Measurements from ENCODE around the gene MEIS3. TPM values are rescaled to one million over a fixed set of nuclear protein-coding genes. Genes with fewer than 3 reads are reported as not detected.

The MEIS3 gene
- polyA plus RNA-seq, 1 donor, result 6.3 TPM

DNA sequence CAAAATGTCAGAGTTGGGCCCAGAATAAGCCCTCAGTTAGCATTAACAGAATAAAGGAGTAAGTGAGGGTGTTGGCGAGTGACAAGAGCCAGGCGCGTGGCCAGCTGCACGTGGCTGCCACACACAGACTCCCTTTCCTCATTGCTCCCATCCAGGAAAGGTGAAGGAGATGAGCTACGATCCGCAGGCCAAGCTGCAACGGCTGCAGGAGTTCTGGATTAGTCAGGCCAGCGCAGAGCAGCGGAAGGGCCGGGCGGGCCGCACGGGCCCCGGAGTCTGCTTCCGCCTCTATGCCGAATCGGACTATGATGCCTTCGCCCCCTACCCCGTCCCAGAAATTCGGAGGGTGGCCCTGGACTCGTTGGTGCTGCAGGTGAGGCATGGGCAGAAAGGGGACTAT lies 57.0 kb downstream of the MEIS3 start:
- no peak for DNase-seq (ENCODE audit: low read depth)

DNA sequence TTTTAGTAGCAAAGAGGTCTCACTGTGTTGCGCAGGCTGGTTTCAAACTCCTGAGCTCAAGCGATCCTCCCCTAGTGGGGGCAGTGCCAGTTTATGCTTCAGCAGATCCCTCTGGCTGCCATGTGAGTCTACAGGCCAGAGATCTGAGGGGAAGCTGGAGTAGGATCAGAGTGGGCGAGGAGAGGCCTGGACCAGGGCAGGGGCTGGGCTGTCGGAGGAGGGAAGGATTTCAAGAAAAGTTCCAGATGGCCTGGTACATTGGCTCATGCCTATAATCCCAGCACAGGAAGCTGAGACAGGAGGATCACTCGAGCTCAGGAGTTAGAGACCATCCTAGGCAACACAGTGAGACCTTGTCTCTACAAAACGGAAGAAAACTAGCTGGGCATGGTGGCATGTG lies 60.4 kb downstream of the MEIS3 start:
- DNase-seq (ENCODE audit: low read depth), result no peak

DNA sequence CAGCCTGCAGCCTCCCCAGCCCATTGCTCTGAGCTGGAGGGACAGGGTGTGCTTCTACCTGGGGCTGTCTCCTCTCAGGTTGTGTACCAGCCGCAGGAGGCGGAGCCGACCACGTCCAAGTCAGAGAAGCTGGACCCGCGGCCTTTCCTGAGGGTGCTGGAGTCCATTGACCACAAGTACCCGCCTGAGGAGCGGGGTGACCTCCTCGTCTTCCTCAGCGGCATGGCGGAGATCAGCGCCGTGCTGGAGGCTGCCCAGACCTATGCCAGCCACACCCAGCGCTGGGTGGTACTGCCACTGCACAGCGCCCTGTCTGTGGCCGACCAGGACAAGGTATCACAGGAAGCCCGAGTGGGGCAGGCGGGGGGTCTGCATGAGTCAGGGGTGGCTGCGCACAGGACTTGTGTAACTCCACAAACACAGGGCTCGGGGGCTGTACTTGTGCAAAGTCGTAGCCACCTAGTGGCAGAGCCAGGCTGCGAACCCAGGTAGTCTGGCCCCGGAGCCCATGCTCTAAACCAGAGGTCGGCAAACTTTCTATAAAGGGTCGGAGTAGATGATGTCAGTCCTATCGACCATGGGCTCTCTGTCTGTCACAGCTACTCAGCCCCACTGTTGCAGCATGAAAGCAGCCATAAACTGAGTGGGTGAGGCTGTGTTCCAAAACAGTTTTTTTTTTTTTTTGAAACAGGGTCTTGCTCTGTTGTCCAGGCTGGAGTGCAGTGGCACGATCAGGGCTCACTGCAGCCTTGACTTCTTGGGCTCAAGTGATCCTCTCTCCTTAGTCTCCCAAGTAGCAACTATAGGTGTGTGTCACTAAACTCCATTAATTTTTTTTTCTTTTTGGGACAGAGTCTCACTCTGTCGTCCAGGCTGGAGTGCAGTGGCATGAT lies 61.3 kb downstream of the MEIS3 start:
- DNase-seq (ENCODE audit: low read depth), result no peak

DNA sequence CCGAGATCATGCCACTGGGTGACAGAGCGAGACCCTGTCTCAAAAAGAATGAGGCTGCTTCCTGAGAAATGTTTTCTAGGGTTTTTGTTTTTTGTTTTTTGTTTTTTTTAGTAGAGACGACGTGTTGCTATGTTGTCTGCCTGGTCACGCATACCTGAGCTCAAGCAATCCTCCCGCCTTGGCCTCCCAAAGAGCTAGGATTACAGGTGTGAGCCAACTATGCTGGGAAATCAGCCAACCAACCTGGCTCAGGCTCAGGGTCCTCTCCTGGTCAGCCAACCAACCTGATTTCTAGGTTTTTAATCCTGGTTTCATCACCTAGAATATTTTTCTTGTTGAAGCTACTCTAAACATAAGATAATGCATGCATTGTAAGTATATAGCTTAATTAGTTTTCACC lies 62.4 kb downstream of the MEIS3 start:
- no peak for DNase-seq (ENCODE audit: low read depth)

DNA sequence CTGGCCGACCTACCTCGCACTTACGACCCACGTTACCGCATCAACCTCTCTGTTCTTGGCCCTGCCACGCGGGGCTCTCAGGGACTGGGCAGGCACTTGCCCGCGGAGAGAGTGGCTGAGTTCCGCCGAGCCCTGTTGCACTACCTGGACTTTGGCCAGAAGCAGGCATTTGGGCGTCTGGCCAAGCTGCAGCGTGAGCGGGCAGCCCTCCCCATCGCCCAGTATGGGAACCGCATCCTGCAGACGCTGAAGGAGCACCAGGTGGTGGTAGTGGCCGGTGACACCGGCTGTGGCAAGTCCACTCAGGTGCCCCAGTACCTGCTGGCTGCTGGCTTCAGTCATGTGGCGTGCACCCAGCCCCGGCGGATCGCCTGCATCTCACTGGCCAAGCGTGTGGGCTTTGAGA lies 66.0 kb downstream of the MEIS3 start:
- DNase-seq (ENCODE audit: low read depth), result no peak

Other genes with a start within 250 kb of the MEIS3 start
- 2.4 TPM for gene BBC3, start 188.3 kb downstream of the MEIS3 start, polyA plus RNA-seq (ENCODE audit: insufficient read length)
- 23.8 TPM for gene CCDC9, start 163.0 kb downstream of the MEIS3 start, polyA plus RNA-seq (ENCODE audit: insufficient read length)
- gene INAFM1, start 144.6 kb downstream of the MEIS3 start, polyA plus RNA-seq (ENCODE audit: insufficient read length), result 12.4 TPM
- 1.6 TPM for gene C5AR1, start 109.7 kb downstream of the MEIS3 start, polyA plus RNA-seq (ENCODE audit: insufficient read length)
- 0.47 TPM for gene C5AR2, start 87.4 kb downstream of the MEIS3 start, polyA plus RNA-seq (ENCODE audit: insufficient read length)
- gene DHX34, start 70.2 kb downstream of the MEIS3 start, polyA plus RNA-seq (ENCODE audit: insufficient read length), result 9.9 TPM
- 0.18 TPM for gene SLC8A2, start 52.4 kb upstream of the MEIS3 start, polyA plus RNA-seq (ENCODE audit: insufficient read length)
- 7.5 TPM for gene KPTN, start 64.7 kb upstream of the MEIS3 start, polyA plus RNA-seq (ENCODE audit: insufficient read length)
- gene NAPA, start 95.5 kb upstream of the MEIS3 start, polyA plus RNA-seq (ENCODE audit: insufficient read length), result 96.4 TPM
- gene ZNF541, start 153.6 kb upstream of the MEIS3 start, polyA plus RNA-seq (ENCODE audit: insufficient read length), result 0.08 TPM
- 10.2 TPM for gene BICRA, start 189.6 kb upstream of the MEIS3 start, polyA plus RNA-seq (ENCODE audit: insufficient read length)